KMS-11 (cell line): ENCODE data around the gene ATP8B3.

Experiments
- H2AFZ ChIP-seq: fragments of 200-600 bp; sonication (generic); 2 replicates; pipeline ENCODE4 v1.6.1; 2016; ENCODE audit warnings: antibody characterized with exemption, mixed run types, low read depth
- H3K27ac ChIP-seq: fragments of 200-600 bp; sonication (generic); 2 replicates; pipeline ENCODE4 v1.6.1; 2016; ENCODE audit warnings: mild to moderate bottlenecking, mixed run types
- H3K27me3 ChIP-seq: fragments of 200-600 bp; sonication (generic); 2 replicates; pipeline ENCODE4 v1.6.1; 2017; ENCODE audit warnings: mild to moderate bottlenecking, low read depth, mixed run types, moderate library complexity; ENCODE audit not compliant: insufficient read depth
- H3K36me3 ChIP-seq: fragments of 200-600 bp; sonication (generic); 2 replicates; pipeline ENCODE4 v1.6.1; 2017; ENCODE audit warnings: mild to moderate bottlenecking, mixed run types; ENCODE audit not compliant: insufficient read depth
- H3K4me1 ChIP-seq: fragments of 200-600 bp; sonication (generic); 2 replicates; pipeline ENCODE4 v1.6.1; 2016; ENCODE audit warnings: mild to moderate bottlenecking, low read depth, mixed run types; ENCODE audit not compliant: poor library complexity, severe bottlenecking
- H3K4me2 ChIP-seq: fragments of 200-600 bp; sonication (generic); 2 replicates; pipeline ENCODE4 v1.7.0; 2016; ENCODE audit warnings: mild to moderate bottlenecking, mixed run types
- H3K4me3 ChIP-seq: fragments of 200-600 bp; sonication (generic); IDR thresholded peaks from 2 replicates; pipeline ENCODE4 v1.6.1; 2017; ENCODE audit warnings: low read depth, low read length, mixed read lengths; ENCODE audit not compliant: insufficient read depth
- H3K79me2 ChIP-seq: fragments of 200-600 bp; sonication (generic); 2 replicates; pipeline ENCODE4 v1.6.1; 2016; ENCODE audit warnings: low read depth, mixed run types; ENCODE audit not compliant: insufficient read depth
- H3K9ac ChIP-seq: fragments of 200-600 bp; sonication (generic); 2 replicates; pipeline ENCODE4 v1.6.1; 2016; ENCODE audit warnings: mild to moderate bottlenecking, mixed run types
- H4K20me1 ChIP-seq: fragments of 200-600 bp; sonication (generic); 2 replicates; pipeline ENCODE4 v1.6.1; 2016; ENCODE audit warnings: mild to moderate bottlenecking, mixed run types; ENCODE audit not compliant: insufficient read depth
- CTCF ChIP-seq: fragments of 200-600 bp; sonication (generic); conservative IDR thresholded peaks from 2 replicates; pipeline ENCODE4 v1.6.1; 2017; ENCODE audit warnings: low read depth, mild to moderate bottlenecking, antibody characterized with exemption, low read length, moderate library complexity, mixed read lengths

ATP8B3 gene

GRCh38 chr19:1756705-1757465, 55.2 kb downstream of the ATP8B3 start:
- H3K27me3 ChIP-seq, result peaks cover 73% of the 10 kb centered on the region
- H3K27ac ChIP-seq, result no peak overlapping the region
- H3K4me2 ChIP-seq, result no peak overlapping the region
- H3K79me2 ChIP-seq, result no peaks in the 10 kb centered on the region
- no peak overlapping the region for H3K9ac ChIP-seq
- no peak for TF ChIP-seq CTCF
- no peaks in the 10 kb centered on the region for H3K4me1 ChIP-seq
- H3K4me3 ChIP-seq, result no peak overlapping the region
- no peaks in the 10 kb centered on the region for H3K36me3 ChIP-seq
- no peaks in the 10 kb centered on the region for H4K20me1 ChIP-seq
- no peak overlapping the region for H2AFZ ChIP-seq

GRCh38 chr19:1756264-1756663, 55.8 kb downstream of the ATP8B3 start:
- Histone ChIP-seq H3K79me2 (no peaks in the 10 kb centered on the region), H3K27me3 (peaks cover 73% of the 10 kb centered on the region), H2AFZ (no peak overlapping the region), H3K4me2 (no peak overlapping the region), H3K36me3 (no peaks in the 10 kb centered on the region), H3K4me3 (no peak overlapping the region), H3K27ac (no peak overlapping the region), H3K9ac (no peak overlapping the region), H4K20me1 (no peaks in the 10 kb centered on the region), H3K4me1 (no peaks in the 10 kb centered on the region)
- TF ChIP-seq CTCF, result no peak

- no peak overlapping the region for H3K4me2 ChIP-seq
- H3K27me3 ChIP-seq, result peaks cover 73% of the 10 kb centered on the region
- H3K4me1 ChIP-seq, result no peaks in the 10 kb centered on the region
- H3K36me3 ChIP-seq, result no peaks in the 10 kb centered on the region
- TF ChIP-seq CTCF, result no peak
- no peaks in the 10 kb centered on the region for H3K79me2 ChIP-seq
- no peaks in the 10 kb centered on the region for H4K20me1 ChIP-seq
- no peak overlapping the region for H3K27ac ChIP-seq
- no peak overlapping the region for H3K4me3 ChIP-seq
- H3K9ac ChIP-seq, result no peak overlapping the region
- no peak overlapping the region for H2AFZ ChIP-seq
Measured at GRCh38 chr19:1755467-1756171, 56.5 kb downstream of the ATP8B3 start.

- H3K4me1 ChIP-seq, result no peaks in the 10 kb centered on the region
- H4K20me1 ChIP-seq, result no peaks in the 10 kb centered on the region
- H3K27ac ChIP-seq, result no peak overlapping the region
- H3K79me2 ChIP-seq, result no peaks in the 10 kb centered on the region
- TF ChIP-seq CTCF, result no peak
- no peak overlapping the region for H3K4me3 ChIP-seq
- H3K4me2 ChIP-seq, result no peak overlapping the region
- no peaks in the 10 kb centered on the region for H3K36me3 ChIP-seq
- peaks cover 74% of the 10 kb centered on the region for H3K27me3 ChIP-seq
- H2AFZ ChIP-seq, result no peak overlapping the region
- no peak overlapping the region for H3K9ac ChIP-seq
Measured at GRCh38 chr19:1754636-1755466, 57.2 kb downstream of the ATP8B3 start.
